ENCODE measurements around the gene PACRG.

The PACRG gene

DNA sequence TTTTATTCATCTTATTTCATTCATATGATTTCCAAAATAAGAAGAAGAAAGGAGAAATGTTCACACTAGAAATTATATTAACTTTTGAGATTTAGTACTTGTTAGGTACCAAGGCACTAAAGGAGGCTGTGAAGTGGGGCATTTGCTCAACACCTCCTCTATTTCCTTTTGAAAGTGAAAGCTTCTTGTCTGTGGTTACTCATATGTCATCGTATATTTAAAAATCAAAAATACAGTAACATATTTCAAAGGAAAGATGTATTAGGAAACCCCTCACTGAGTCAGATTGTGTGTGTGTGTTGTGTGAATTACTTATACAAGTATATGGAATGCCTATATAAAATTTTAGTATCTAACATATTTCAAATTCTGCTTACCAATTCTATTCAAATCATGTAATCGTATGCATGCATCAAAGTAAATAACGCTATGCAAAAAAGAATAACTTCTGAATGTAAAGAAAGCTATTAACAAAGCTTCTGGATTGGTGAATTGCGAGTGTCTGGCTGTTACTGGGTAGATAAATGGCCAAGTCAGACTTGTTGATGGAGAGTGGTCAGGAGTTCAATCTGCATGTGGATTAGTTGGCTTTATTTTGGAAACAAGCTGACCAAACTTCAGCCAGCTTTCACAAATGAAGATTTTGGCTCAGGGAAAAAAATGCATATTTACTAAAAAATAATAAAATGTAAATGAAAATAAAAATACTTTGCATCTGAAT lies 70.9 kb downstream of the PACRG start:
- DNase-seq, result no peak

DNA sequence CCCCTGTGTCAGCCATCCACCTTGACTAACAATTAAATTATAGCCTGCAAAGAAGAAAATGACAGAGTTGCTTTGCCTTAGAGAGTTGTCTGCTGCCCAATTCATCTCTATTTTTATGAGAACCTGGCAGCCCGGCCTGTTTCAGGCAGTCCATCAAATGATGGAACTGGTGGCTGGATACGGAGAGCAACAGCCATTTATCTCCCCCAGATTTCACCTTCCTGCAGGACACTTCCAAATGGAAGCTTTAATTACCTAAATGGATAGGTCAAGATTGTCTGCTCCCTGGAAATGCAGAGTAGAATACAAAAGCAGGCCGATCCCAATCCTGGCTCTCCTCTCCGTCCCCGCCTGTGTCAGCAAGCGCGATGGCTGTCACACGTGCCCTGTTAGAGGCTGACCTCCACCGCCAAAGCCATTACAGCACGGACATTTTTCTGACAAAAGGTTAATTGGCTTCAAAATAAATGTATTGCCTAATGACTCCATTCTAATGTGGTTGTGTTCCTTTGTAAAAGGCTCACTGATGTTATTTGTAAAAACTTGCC lies 86.7 kb downstream of the PACRG start:
- peak in 1 of 2 experiments; percentile 65 for DNase-seq

DNA sequence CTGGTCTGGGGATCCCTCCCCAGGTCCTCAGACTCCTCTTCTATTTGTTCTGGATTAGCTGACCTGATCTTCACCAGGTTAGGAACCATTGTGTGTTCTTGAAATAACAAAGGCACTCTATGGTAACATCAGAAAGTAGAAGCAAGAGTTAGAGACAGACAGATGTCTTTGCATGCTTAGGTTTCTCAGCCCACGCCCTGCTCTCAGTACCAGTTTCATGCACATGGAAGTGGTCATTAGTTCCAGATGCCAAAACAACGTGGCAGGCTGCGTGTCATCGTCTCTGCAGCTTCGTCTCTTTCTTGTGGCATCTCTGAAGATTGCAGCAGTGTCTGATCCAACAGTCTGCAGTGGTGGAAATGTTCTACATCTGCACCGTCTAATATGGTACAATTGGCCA lies 89.4 kb downstream of the PACRG start:
- no peak for DNase-seq

DNA sequence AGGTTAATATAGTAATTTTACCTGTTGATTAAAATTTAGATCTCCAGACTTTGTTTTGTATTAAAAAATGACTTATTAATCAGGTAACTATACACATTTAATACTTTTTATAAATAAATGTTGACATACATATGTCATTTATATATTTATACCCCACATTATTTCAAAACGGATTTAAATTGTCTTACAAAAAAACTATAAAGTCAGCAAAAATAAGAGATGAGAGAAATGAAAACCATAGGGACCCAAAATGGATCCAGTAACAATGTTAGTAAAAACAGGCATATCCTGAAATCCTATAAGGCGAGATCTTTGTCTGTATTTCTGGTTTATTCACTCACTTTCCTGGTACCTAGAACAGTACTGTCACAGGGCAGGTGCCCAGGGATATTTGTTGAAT lies 91.5 kb downstream of the PACRG start:
- no peak for DNase-seq

DNA sequence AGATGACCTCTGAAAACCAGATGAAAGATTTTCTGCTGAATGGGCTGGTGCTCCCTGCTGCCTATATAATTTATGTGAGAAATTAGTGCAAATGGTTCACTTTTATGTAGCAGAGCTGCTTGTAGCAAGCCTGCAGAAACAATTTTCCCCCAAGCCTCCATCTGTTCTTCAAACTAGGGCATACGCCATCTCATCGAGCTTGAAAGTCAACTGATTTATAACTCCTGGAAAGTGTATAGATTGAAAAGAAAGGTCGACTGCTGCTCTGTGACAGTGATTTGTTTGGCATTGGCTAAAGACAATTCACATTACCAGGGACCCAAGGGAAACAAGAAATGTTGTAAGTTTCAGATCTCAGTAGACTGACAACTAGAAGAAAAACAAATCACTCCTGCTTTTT lies 93.3 kb downstream of the PACRG start:
- DNase-seq, result no peak

DNA sequence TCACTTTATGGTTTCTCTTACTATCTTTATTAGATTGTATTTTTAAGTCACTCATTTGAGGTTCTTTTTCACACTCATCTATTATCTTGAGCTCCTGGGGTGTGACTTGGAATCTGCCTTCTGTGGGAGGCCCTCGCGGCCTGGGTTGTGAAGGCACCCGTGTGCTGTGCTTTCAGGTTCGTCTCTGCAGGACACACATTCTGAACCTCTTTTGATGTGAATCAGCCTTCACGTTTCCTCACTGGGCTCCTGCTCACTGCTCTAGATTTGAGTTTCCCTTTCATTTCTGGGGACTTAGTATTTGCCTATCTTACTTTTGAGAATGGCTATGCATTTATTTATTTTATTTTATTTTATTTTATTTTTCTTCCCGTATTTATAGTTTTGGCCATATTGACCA lies 97.8 kb downstream of the PACRG start:
- no peak for DNase-seq

DNA sequence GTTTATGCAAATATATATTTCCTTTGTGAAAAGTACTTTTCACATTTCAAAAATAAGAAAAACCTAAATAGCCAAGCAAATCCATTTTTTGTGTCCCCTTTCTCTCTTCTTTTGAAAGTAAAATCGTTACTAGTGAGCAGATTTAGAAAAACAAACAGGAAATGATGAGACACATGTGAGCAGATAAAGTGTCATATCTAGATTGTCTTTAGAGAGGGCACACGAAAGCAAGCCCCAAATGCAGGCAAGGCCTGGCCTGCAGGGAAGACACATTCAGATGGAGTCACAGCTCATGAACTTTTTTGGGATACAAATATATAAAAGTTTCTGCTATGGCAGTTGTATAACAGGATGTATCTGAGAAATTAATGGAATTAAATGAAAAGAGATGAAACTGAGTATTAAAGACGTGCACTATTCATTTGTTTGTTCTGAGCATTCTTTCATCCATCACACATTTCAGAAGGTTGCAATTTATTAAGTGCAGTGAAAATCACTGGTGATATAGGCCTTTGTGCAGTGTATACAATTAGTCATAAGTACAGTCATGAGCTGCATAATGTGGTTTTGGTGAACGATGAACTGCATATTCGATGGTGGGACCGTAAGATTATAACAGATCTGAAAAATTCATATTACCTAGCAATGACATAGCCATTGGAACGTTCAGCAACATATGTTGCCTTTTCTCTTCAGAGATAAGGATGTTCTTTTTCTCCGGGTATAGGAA lies 101.4 kb downstream of the PACRG start:
- no peak for DNase-seq

DNA sequence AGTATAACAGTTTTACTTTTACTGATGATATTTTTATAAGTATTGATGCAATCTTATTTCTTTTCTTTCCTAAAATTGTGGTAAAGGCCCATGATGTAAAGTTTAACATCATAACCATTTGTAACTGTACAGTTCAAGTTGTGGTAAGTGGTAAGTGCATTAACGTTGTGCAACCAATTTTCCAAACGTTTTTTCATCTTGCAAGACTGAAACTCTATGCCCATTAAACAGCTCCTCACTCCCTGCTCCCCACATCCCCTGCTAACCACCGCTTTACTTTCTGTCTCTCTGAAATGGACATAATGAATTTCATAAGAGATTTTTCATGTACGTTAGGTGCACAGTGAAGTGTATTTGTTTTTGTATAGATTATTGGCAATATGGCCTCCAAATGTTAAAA lies 106.0 kb downstream of the PACRG start:
- no peak for DNase-seq

DNA sequence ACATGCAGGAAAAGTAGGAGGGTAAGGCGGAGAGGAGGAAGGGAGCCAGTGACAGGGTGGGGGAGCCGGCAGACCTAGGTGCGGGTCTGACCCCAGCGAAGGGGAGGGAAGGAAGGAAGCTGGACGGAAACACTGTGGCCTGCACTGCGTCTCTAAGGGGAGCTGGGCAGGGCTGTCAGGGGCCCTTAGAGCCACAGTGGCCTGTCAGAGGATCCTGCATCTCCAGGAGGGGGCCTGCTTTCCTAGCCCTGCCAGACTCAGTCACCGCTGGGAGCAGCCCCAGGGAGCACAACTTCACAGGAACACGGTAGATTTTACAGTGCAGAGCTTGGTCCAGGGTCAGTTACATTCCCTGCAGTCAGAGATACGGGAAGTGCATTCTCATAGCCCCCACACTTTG lies 118.2 kb downstream of the PACRG start:
- no peak for DNase-seq

DNA sequence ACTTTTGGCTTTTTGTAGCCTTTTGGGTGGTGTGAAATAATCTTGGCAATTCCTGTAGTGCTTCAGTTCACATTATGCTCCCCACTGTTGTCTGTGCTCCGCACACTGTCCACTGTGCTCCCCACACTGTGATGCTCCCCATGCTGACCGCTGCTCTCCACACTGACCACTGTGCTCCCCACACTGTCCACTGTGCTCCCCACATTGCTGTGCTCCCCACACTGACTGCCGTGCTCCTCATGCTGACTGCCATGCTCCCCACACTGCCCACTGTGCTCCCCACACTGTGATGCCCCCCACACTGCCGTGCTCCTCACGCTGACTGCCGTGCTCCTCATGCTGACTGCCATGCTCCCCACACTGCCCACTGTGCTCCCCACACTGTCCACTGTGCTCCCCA lies 118.9 kb downstream of the PACRG start:
- DNase-seq, result no peak

DNA sequence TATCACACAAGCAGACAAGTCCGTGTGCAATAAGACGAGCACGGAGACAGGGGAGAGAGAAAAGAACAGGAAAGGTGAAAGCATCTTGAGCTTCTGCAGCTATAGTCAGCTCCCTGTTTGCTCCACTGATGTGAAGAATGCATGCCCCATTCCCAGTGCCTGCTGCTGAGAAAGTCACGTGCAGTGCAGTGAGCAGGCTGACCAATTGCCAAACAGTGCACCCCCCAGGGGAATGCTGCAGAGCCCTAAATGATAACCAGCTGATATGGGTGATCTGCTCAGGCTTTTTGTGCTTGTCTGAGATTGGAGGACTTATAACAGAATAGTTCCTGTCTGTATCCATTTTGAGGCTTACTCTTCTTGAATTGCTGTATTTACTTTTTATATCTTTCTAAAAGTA lies 121.5 kb downstream of the PACRG start:
- DNase-seq, result no peak

DNA sequence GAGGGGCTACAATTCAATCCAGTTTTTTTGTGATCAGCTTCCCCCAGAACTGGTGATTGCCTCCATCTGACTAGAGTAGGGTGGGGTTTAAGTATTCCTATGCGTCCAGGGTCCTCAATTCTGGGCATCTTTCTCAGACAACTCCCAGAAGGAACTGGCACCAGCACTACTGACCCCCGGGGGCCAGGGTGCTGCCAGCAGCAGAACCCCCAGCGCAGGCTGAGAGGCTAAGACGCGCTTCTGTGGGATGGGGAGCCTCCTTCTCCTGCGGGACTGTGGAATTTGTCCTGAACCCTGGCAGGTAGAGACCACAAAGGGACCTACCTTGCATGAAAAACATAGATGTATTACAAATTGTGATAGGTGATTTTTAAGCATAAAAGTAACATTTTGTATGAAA lies 124.4 kb downstream of the PACRG start:
- DNase-seq, result no peak

DNA sequence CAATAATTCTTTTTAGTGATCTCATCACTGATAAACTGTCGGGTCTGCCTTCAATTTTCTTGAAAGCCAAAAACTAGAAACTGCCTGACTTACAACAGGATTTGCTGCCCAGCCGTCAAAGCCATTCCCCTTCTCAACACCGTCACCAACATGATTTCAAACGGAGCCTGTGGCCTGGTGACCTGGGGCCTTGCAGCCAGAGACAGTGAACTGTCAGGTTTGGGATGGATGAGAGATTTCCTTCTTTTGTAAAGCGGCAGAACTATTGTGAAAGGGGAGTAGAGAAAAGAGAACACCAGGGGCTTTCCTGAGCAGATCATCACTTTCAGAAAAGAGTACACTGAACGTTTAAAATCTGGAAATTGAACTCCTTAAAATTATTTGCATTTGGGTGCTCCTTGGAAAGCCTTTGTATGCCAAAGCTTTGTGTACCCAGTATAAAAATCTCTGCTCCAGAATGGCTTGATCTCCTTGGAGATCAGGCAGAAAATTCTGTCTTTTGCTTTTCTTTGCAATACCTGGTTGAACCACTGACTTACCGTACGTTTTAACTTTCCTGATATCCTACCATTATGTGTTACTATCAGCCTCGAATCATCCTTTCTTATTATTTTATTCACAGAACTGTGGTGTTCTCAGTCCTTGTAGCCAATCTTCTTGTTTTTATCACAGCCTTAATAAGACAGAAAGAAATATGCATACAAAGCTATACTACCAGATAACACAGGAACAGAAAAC lies 125.2 kb downstream of the PACRG start:
- DNase-seq, result no peak

DNA sequence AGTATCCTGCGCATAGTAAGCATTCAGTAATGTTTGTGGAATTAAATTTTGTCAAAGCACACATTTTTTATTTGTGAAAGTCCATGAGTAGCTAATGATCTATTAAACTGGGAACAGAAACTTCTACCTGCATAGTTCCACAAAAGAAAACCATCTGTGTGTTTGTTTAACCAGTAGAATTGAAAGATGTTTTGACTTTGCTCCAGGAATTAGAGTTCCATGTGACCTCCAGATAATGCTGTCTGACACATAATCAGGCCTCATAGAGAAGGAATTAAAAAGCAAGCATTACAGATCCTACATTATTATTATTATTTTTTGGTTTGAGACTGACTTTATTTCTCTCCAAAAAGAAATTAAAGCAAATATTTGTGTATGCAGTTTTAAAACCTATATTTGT lies 126.5 kb downstream of the PACRG start:
- DNase-seq, result no peak

DNA sequence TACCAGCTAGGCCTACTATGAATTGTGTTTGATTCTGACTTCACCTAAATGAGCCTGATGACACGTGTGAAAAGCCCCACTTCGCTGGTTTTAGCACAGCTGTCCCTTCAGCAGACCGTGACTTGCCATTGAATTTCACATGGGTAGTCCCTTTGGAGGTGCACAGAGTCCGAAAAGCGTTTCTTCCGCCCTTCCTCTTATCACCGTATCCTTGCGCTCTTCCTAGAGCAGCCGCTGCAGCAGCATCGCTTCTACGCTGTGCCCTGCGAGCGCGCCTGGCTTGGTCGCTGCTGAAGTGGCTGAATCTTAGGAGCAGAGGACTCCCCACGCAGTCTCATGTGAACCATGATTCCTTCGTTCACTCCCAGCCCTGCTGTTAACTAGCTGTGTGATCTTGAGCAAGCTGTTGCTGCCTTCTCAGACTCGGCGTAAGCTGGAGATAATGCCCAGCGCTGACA lies 127.0 kb downstream of the PACRG start:
- peak; percentile 20 to 46 for DNase-seq

DNA sequence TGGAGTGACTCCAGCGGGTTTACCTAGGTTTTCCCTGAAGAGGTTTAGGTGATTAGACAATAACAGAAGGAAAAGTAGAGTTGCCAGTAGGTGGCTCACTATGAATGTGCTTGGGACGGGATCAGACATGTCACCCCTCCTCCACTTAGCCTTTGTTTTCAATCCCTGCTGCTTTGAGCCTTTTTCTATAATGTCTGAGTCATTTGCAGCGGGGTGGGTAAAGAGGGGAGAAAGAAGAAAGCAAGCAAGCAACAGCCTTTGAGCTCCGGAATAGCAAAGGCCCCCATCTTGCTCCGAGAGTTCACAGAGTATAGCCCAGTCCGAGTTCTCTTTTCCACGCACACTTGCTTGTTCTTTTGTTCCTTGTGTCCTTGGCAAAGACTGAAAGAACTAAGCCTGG lies 129.1 kb downstream of the PACRG start:
- peak; percentile 69 to 76 for DNase-seq

DNA sequence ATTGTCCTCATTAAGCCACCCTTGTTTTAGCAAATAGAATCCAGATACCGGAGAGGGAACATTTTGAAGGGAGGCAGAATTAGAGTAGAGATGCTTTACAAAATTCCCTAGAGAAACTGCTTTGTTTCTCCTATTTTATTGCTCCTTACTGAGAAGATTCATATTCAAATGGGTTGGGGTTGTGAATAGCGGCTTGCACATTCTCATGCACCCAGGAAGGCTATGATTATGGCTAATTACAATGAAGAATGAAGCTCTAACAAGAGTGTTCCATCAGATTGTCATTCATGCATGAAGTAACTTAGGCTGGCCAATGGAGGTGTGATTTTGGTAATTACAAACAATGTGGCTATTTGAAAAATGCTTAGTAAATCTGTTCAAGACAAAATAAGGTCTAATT lies 129.6 kb downstream of the PACRG start:
- no peak for DNase-seq

DNA sequence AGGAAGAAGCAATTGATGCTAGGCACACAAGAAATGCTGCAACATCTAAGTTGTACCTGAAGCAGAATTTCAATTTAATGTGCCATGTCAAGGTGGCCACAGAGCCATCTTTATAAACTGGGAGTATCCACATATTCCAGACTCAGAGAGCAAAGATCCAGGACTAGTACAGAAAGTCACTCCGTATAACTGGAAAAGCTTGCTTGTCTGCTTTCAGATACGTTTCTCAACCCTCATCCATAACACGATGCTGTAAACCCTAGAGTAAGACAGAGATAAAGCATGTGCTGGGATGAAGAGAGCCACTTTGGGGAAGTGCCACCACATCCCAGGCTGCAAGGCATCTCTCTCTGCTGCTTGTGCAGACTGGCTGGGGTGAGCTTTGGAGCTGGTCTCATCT lies 134.7 kb downstream of the PACRG start:
- DNase-seq, result no peak

DNA sequence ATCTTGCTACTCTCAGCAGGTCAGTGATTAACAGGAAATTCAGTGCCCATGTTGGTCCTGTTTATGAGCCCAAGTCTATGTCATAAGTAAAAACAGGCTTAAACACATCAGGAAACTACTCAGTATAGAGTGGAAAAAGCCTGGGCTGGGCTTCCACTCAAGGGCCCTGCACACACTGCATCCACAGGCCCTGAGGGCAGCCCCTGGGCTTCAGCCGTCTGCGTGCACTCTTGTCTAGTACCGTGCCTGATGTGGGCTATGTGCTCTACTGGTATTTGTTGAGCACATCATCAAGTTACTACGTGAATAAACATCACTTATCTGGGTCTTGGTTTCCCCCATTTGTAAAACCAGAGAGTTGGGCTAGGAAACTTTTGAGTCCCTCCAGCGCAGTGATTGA lies 135.2 kb downstream of the PACRG start:
- DNase-seq, result no peak

DNA sequence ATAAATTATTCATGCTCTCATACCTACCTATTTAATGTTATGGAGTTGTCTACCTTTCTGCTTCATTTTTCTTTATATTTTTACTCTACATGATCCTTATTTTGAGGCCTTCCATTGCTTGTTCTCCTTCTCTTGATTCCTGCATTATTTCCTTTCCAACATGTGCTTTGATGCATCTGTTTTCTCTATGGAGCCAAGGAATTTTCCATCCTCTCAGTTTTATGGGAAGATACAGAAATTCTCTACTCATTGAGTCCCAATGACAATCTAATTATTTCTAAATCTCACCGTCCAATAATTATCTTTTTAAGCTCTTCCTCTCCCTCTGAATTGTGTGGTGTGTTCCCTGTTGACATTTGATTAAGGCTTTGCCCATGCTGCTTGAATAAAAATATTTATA lies 136.0 kb downstream of the PACRG start:
- no peak for DNase-seq

DNA sequence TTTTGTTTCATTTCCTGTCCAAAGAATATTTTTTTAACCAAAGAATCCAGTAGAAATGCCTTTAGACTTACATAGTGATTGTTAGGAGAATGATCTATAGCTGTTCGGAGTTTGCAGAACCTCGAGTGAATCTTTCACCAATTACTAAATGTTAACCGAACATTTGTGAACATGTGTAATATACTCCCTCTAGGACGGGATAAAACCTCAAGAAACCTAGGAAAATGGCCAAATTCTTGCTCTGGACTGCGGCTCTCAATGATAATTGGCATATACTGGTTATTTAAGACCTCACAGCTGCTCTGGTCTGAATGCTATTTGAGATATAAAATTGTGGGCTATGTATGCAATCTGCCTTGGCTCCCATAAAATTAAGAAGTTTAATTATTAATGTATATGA lies 137.1 kb downstream of the PACRG start:
- no peak for DNase-seq

DNA sequence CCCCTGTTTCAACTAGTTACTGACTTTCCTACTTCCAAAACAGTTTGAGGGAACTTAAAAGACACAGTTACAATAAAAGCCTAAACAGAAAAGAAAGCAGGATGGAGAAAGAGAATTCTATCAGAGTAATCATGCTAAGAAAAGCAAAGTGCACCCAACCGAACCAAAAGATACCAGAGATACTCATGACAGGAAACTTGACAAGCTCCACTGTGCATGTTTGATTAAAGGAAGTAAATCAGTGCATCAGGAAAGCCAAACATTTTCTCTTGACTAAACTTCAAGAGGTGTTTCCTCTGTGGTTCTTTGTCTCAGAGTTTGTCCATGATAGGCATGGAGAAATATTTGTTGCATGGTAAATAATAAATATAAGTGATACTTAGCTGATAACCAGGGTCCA lies 138.9 kb downstream of the PACRG start:
- no peak for DNase-seq

DNA sequence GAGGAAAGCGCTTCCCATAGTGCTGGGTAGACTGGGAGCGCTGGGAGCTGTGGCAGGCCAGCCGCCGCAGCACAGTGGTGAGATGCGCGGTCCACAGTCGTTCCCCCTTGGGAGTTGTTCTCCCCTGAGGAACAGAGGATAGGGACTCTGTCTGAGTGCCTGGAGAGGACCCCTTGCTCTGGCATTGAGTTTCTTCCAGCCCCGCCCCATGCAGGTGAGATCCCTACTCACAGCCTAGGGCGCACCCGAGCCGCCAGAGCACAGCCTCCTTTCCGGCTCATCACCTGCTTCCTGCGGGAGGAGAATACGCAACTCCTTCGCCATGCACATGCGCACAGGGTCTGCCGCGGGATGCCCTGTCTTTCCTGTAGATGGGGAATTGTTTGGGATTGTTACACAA lies 140.6 kb downstream of the PACRG start:
- no peak for DNase-seq

DNA sequence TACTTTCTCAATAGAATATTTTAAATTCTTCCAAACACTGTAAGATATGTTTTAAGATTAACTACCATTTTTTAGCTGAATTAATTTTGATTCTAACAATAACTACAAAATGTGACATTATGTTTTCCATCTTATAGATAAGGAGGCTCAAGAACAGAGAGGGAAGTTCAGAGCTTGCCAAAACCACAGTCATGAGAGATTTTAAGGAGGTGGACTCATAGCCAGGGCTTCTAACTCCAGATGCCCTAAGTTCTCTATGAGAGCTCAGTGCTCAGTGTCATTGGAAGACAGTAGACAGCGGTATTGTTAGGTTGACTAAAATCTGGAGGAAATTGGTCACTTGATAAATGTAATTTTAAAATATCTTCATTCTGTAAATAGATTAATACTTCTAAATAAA lies 144.2 kb downstream of the PACRG start:
- DNase-seq, result no peak
